Liver (tissue), 3 donors: ENCODE results near the gene RAB3B.

Source experiments
- CTCF ChIP-seq: fragments of 150-350 bp; IDR thresholded peaks from 2 replicates; pipeline ENCODE4 v1.5.1; 2017; ENCODE audit warnings: improper control_type of control experiment, low read depth, low read length; ENCODE audit not compliant: missing input control
- EGR1 ChIP-seq, 2 donors: IDR thresholded peaks; 2 replicates each; pipeline ENCODE4 v1.6.1; 2016 to 2018; ENCODE audit warnings: antibody characterized with exemption in 2 of 2, low read depth in 2 of 2
- GABPA ChIP-seq, 2 donors: IDR thresholded peaks in 1 of 2; conservative IDR thresholded peaks in 1 of 2; 2 replicates each; pipeline ENCODE4 v1.6.1; 2016; ENCODE audit warnings: antibody characterized with exemption in 2 of 2, mild to moderate bottlenecking in 1 of 2, moderate library complexity in 1 of 2
- MAX ChIP-seq: IDR thresholded peaks from 2 replicates; pipeline ENCODE4 v1.6.1; 2016; ENCODE audit warnings: antibody characterized with exemption
- REST ChIP-seq: IDR thresholded peaks from 2 replicates; pipeline ENCODE4 v1.6.1; 2016; ENCODE audit warnings: antibody characterized with exemption, mild to moderate bottlenecking
- RXRA ChIP-seq, 2 donors: IDR thresholded peaks; 2 replicates each; pipeline ENCODE4 v1.6.1; 2017 to 2018; ENCODE audit warnings: antibody characterized with exemption in 2 of 2, mild to moderate bottlenecking in 1 of 2
- SP1 ChIP-seq: IDR thresholded peaks from 2 replicates; pipeline ENCODE4 v1.6.1; 2018; ENCODE audit warnings: antibody characterized with exemption, mild to moderate bottlenecking
- YY1 ChIP-seq: IDR thresholded peaks from 2 replicates; pipeline ENCODE4 v1.6.1; 2016; ENCODE audit warnings: antibody characterized with exemption, mild to moderate bottlenecking
- ZBTB33 ChIP-seq: IDR thresholded peaks from 2 replicates; pipeline ENCODE4 v1.6.1; 2016; ENCODE audit warnings: antibody characterized with exemption
- donor health status: healthy.
- donor health status: healthy.

GRCh38 chr1:51924455-51924854 is 66.0 kb downstream of the RAB3B start:
- no peak for TF ChIP-seq YY1
- no peak for TF ChIP-seq ZBTB33
- TF ChIP-seq EGR1 (IDR thresholded peaks at IDR 0.05; ENCODE audit: low read depth in 2 of 2) = no peak
- TF ChIP-seq CTCF = no peak
- no peak for TF ChIP-seq REST
- TF ChIP-seq GABPA (IDR thresholded peaks at IDR 0.05 in 1 of 2, conservative IDR thresholded peaks at IDR 0.05 in 1 of 2) = no peak
- no peak for TF ChIP-seq MAX
- TF ChIP-seq RXRA (IDR thresholded peaks at IDR 0.05) = no peak
- TF ChIP-seq SP1 = no peak
